ENCODE measurements around the gene CASP10. TPM values are rescaled to one million over a fixed set of nuclear protein-coding genes. Genes with fewer than 3 reads are reported as not detected.

Gene CASP10
- polyA plus RNA-seq, 1 of the 3 experiments (the other 2 are of a cell fraction) = 0.12 TPM

- no peaks in the 10 kb centered on the region for H4K20me1 ChIP-seq (ENCODE audit: insufficient read depth)
- H3K36me3 ChIP-seq (replicated peaks in 1 of 2; ENCODE audit: control insufficient read depth in 1 of 2, insufficient read depth in 2 of 2, low read length in 1 of 2) = no peaks in the 10 kb centered on the region
- ChIA-PET CTCF (interaction anchor here (0.6 to 2.2 kb wide), 8 partner anchors 10 to 627 kb away, joined by 3 to 10 read pairs (median 4); no protein-coding TSS in a partner anchor), POLR2A (no interaction called here)
- peak overlapping the region; percentile 91 for H2AFZ ChIP-seq (ENCODE audit: low read depth)
- H3K4me1 ChIP-seq (ENCODE audit: control insufficient read depth in 1 of 2, insufficient read depth in 2 of 2, low read depth in 1 of 2, low read length in 1 of 2) = peaks cover 0 to 6% of the 10 kb centered on the region in 2 experiments; a peak in 2 of 4 replicates
- H3K27me3 ChIP-seq (ENCODE audit: insufficient read depth) = no peaks in the 10 kb centered on the region
- 79% methylated on average over 8 of the region's 8 CpGs for WGBS (ENCODE audit: low lambda C conversion rate)
- DNase-seq = no peak
- H3K79me2 ChIP-seq (ENCODE audit: insufficient read depth) = no peaks in the 10 kb centered on the region
- H3K4me2 ChIP-seq = no peak overlapping the region
- H3K9ac ChIP-seq = no peak overlapping the region
- no peaks in the 10 kb centered on the region for H3K9me3 ChIP-seq
- TF ChIP-seq GABPA (IDR thresholded peaks at IDR 0.05; ENCODE audit: low read depth) (no peak), MXI1 (IDR thresholded peaks at IDR 0.05; ENCODE audit: low read depth, low read length) (no peak), POLR2AphosphoS5 (IDR thresholded peaks at IDR 0.05; ENCODE audit: low read depth, low read length) (no peak), FOXM1 (IDR thresholded peaks at IDR 0.05; ENCODE audit: low read depth) (no peak), CTCF (IDR thresholded peaks at IDR 0.05) (no peak), RFX5 (IDR thresholded peaks at IDR 0.05; ENCODE audit: low read length) (no peak)
- no peak overlapping the region for H3K4me3 ChIP-seq (ENCODE audit: low read depth in 2 of 2, low read length in 1 of 2)
- H3K9me2 ChIP-seq = no peaks in the 10 kb centered on the region
- no peak overlapping the region for H3K27ac ChIP-seq (ENCODE audit: low read depth in 2 of 2, low read length in 1 of 2)
- H3F3A ChIP-seq (replicated peaks; ENCODE audit: insufficient read depth) = peaks cover 6% of the 10 kb centered on the region
Observed at GRCh38 chr2:201233192-201233811, 50.4 kb downstream of the CASP10 start.

GRCh38 chr2:201233812-201234662, 51.1 kb downstream of the CASP10 start:
- Histone ChIP-seq H4K20me1 (ENCODE audit: insufficient read depth) (no peaks in the 10 kb centered on the region), H3K36me3 (replicated peaks in 1 of 2; ENCODE audit: control insufficient read depth in 1 of 2, insufficient read depth in 2 of 2, low read length in 1 of 2) (no peaks in the 10 kb centered on the region), H3K9me2 (no peaks in the 10 kb centered on the region), H3K27me3 (ENCODE audit: insufficient read depth) (no peaks in the 10 kb centered on the region), H3K27ac (ENCODE audit: low read depth in 2 of 2, low read length in 1 of 2) (no peak overlapping the region), H3K4me3 (ENCODE audit: low read depth in 2 of 2, low read length in 1 of 2) (no peak overlapping the region), H2AFZ (ENCODE audit: low read depth) (no peak overlapping the region; the same call in 1 of the 2 replicates), H3K9me3 (no peaks in the 10 kb centered on the region), H3K4me2 (no peak overlapping the region), H3K79me2 (ENCODE audit: insufficient read depth) (no peaks in the 10 kb centered on the region), H3K4me1 (ENCODE audit: control insufficient read depth in 1 of 2, insufficient read depth in 2 of 2, low read depth in 1 of 2, low read length in 1 of 2) (peaks cover 0 to 6% of the 10 kb centered on the region in 2 experiments; a peak in 2 of 4 replicates), H3K9ac (no peak overlapping the region), H3F3A (replicated peaks; ENCODE audit: insufficient read depth) (peaks cover 6% of the 10 kb centered on the region)
- WGBS (ENCODE audit: low lambda C conversion rate) = 87% methylated on average over 20 of the region's 21 CpGs
- no peak for DNase-seq
- ChIA-PET POLR2A (no interaction called here), CTCF (interaction anchor here (0.7 to 2.2 kb wide), 3 partner anchors 9 to 627 kb away, joined by 3 to 10 read pairs (median 4); no protein-coding TSS in a partner anchor)
- TF ChIP-seq REST (IDR thresholded peaks at IDR 0.05; ENCODE audit: low read depth, low read length) = no peak
- no peak for TF ChIP-seq JUND (IDR thresholded peaks at IDR 0.05)
- TF ChIP-seq MAX (IDR thresholded peaks at IDR 0.05; ENCODE audit: low read depth) = no peak
- TF ChIP-seq USF1 (IDR thresholded peaks at IDR 0.05; ENCODE audit: borderline replicate concordance, low read depth) = no peak
- no peak for TF ChIP-seq NRF1 (IDR thresholded peaks at IDR 0.05; ENCODE audit: low read depth, low read length)
- no peak for TF ChIP-seq MXI1 (IDR thresholded peaks at IDR 0.05; ENCODE audit: low read depth, low read length)
- TF ChIP-seq EP300 (IDR thresholded peaks at IDR 0.05; ENCODE audit: borderline replicate concordance in 1 of 2, low read depth in 1 of 2, low read length in 1 of 2) = no peak
- TF ChIP-seq USF2 (IDR thresholded peaks at IDR 0.05; ENCODE audit: borderline replicate concordance, low read depth, low read length) = no peak
- no peak for TF ChIP-seq NFIC (IDR thresholded peaks at IDR 0.05; ENCODE audit: borderline replicate concordance)
- no peak for TF ChIP-seq FOXJ3 (CRISPR knock-in tag; IDR thresholded peaks at IDR 0.05)
- TF ChIP-seq RXRA (IDR thresholded peaks at IDR 0.05; ENCODE audit: borderline replicate concordance, low read depth) = no peak
- TF ChIP-seq YY1 (IDR thresholded peaks at IDR 0.05; ENCODE audit: low read depth) = no peak
- TF ChIP-seq RCOR1 (IDR thresholded peaks at IDR 0.05; ENCODE audit: low read length) = no peak
- no peak for TF ChIP-seq ELF1 (IDR thresholded peaks at IDR 0.05)

Data from SK-N-SH (cell line).